GM12875 (cell line): ENCODE data around the gene CAVIN1.
"Not testable (repeated sequence)": the region's sequence is repeated elsewhere in the genome, so short reads cannot be mapped to it uniquely, and the experiment has no call there.

Source experiments
- H3K4me3 ChIP-seq: one replicate; pipeline ENCODE4 v1.5.1; 2011; ENCODE audit warnings: low read depth, low read length, control low read depth
- TF ChIP-seq, protein P1 (sequence below): IDR thresholded peaks from 2 replicates; pipeline ENCODE4 v1.5.1; 2011; ENCODE audit warnings: low read depth, mild to moderate bottlenecking, control low read depth, inconsistent platforms, low read length, moderate library complexity, borderline replicate concordance; ENCODE audit not compliant: insufficient read depth

The CAVIN1 gene

GRCh38 chr17:42424991-42425610 is 2.0 kb upstream of the CAVIN1 start:
- no peak overlapping the region for H3K4me3 ChIP-seq
- TF ChIP-seq, protein P1, sequence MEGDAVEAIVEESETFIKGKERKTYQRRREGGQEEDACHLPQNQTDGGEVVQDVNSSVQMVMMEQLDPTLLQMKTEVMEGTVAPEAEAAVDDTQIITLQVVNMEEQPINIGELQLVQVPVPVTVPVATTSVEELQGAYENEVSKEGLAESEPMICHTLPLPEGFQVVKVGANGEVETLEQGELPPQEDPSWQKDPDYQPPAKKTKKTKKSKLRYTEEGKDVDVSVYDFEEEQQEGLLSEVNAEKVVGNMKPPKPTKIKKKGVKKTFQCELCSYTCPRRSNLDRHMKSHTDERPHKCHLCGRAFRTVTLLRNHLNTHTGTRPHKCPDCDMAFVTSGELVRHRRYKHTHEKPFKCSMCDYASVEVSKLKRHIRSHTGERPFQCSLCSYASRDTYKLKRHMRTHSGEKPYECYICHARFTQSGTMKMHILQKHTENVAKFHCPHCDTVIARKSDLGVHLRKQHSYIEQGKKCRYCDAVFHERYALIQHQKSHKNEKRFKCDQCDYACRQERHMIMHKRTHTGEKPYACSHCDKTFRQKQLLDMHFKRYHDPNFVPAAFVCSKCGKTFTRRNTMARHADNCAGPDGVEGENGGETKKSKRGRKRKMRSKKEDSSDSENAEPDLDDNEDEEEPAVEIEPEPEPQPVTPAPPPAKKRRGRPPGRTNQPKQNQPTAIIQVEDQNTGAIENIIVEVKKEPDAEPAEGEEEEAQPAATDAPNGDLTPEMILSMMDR = no peak

DNA sequence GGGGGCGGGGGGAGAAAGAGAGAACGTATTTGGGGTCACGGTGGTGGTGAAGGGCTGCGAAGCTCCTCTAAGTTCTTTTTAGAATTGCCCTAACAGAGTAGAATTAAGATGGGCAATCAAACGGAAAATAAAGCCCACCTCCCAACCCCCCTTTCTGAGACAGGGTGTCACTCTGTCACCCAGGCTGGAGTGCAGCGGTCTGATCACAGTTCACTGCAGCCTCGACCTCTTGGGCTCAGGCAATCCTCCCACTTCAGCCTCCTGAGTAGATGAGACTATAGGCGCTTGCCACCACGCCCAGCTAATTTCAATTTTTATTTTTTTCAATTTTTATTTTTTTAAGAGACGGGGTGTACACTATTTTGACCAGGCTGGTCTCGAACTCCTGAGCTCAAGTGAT is 710 bp upstream of the CAVIN1 start:
- TF ChIP-seq, protein P1 = no peak
- H3K4me3 ChIP-seq = no peak overlapping the region

DNA sequence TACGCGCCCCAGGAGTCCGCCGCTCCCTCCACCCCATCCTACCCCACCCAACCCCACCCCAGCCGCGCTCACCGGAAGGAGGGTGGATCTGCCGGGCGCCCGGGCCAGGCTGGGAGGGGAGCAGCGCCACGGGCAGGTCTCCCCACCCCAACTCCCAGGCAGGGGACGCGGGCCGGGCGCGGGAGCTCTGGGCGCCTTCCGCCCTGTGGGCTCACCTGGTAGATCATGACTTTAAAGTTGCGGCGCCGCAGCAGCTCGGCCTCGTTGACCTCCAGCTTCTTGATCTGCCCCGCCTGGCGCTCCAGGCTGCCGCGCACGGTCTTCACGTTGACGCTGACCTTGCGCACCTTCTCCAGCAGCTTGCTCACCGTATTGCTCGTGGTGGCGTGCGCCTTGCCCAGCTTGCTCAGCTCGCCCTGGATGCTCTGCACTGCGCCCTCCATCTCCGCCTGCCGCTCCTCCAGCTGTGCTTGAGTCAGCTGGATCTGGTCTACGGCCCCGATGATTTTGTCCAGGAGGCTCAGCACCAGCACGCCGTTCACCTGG is 571 bp downstream of the CAVIN1 start:
- TF ChIP-seq, protein P1 = no peak
- peak overlapping the region; percentile 47 for H3K4me3 ChIP-seq

GRCh38 chr17:42421507-42422338 is 1.3 kb downstream of the CAVIN1 start:
- TF ChIP-seq, protein P1 = no peak
- peak overlapping the region; percentile 16 for H3K4me3 ChIP-seq

- H3K4me3 ChIP-seq = no peak overlapping the region
- TF ChIP-seq, protein P1 = no peak
Measured at GRCh38 chr17:42421136-42421506, 1.9 kb downstream of the CAVIN1 start.

DNA sequence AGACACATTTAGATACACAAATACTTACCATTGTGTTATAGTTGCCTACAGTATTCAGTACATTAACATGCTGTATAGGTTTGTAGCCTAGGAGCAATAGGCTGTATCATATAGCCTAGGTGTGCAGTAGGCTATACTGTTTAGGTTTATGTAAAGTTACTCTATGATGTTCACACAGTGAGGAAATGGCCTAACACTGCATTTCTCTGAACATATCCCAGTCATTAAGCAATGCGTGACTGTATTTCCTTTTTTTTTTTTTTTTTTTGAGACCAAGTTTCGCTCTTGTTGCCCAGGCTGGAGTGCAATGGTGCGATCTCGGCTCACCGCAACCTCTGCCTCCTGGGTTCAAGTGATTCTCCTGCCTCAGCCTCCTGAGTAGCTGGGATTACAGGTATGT is 5.1 kb downstream of the CAVIN1 start:
- H3K4me3 ChIP-seq = not testable (repeated sequence)

DNA sequence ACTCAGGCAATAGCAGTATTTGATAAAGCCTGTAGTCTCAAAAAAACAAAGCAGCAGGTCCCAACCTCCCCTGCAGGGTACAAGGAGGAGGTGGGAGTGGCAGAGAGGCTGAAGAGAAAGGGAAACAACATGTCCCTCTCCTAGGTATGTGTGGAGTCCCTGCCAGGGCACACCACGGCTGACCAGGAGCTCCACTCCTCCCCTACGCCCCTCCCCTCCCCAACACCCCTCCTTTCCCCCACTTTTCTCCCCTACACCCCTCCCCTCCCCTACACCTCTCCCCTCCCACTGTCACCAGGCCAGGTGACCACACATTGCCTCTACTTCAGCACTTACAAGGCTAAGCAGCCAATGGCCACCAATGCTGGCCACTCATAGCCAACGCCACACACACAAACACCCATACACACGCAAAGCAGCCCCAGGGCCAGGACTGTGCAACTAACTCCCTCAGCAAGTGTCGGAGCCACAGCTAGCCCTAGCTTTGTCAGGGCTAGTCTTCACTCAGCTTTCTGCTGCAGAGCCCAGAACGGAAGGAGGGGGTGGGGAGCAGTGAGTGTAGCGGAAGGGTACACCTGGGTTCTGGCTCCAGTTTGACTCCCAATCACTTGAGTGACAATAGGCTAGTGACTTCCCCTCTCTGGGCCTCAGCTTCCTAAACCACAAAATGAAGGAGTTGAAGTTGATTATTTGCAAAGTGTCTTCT is 8.2 kb downstream of the CAVIN1 start:
- TF ChIP-seq, protein P1 = no peak
- H3K4me3 ChIP-seq = no peak overlapping the region
